Neuronal stem cell (in vitro differentiated cells): ENCODE data around the gene RYR2.

Source experiments
- DNase-seq: peaks from one replicate; pipeline ENCODE4 v3.0.0-alpha.2; 2013; ENCODE audit warnings: low spot score
- H2AFZ ChIP-seq: one replicate; pipeline ENCODE4 v1.6.1; 2013; ENCODE audit warnings: mild to moderate bottlenecking, low read length, inconsistent platforms
- H2AK5ac ChIP-seq: 2 replicates; pipeline ENCODE4 v1.6.1; 2013; ENCODE audit warnings: low read depth, mild to moderate bottlenecking, inconsistent platforms, low read length, moderate library complexity, mixed read lengths
- H2BK120ac ChIP-seq: 2 replicates; pipeline ENCODE4 v1.6.1; 2013; ENCODE audit warnings: low read depth, mild to moderate bottlenecking, inconsistent platforms, low read length, moderate library complexity, mixed read lengths
- H2BK12ac ChIP-seq: one replicate; pipeline ENCODE4 v1.6.1; 2013; ENCODE audit warnings: low read length, inconsistent platforms
- H2BK15ac ChIP-seq: 2 replicates; pipeline ENCODE4 v1.6.1; 2013; ENCODE audit warnings: mild to moderate bottlenecking, low read length, inconsistent platforms, mixed read lengths
- H2BK5ac ChIP-seq: one replicate; pipeline ENCODE4 v1.6.1; 2013; ENCODE audit warnings: inconsistent platforms, mild to moderate bottlenecking, low read length, moderate library complexity
- H3K14ac ChIP-seq: one replicate; pipeline ENCODE4 v1.6.1; 2013; ENCODE audit warnings: low read length, inconsistent platforms
- H3K18ac ChIP-seq: 2 replicates; pipeline ENCODE4 v1.6.1; 2013; ENCODE audit warnings: low read length, inconsistent platforms
- H3K23ac ChIP-seq: 2 replicates; pipeline ENCODE4 v1.6.1; 2013; ENCODE audit warnings: low read depth, mild to moderate bottlenecking, mixed read lengths, low read length, inconsistent platforms; ENCODE audit not compliant: poor library complexity
- H3K27ac ChIP-seq: replicated peaks from 3 replicates; pipeline ENCODE4 v1.5.1; 2013; ENCODE audit warnings: low read length, inconsistent platforms
- H3K27me3 ChIP-seq, 3 experiments: 2 replicates each; pipeline ENCODE4 v1.6.1; 2013; ENCODE audit warnings: low read length in 3 of 3, mild to moderate bottlenecking in 2 of 3, inconsistent platforms in 1 of 3, low read depth in 1 of 3, mixed read lengths in 1 of 3, moderate library complexity in 1 of 3; ENCODE audit not compliant: control insufficient read depth in 3 of 3, insufficient read depth in 3 of 3
- H3K36me3 ChIP-seq, 2 donors: replicated peaks in 1 of 2; 2 replicates each; pipeline ENCODE4 v1.6.1; 2013; ENCODE audit warnings: low read length in 2 of 2; ENCODE audit not compliant: control insufficient read depth in 2 of 2, insufficient read depth in 2 of 2
- H3K4ac ChIP-seq: 2 replicates; pipeline ENCODE4 v1.6.1; 2013; ENCODE audit warnings: inconsistent platforms, mild to moderate bottlenecking, low read length, moderate library complexity
- H3K4me1 ChIP-seq, 2 donors: 1 replicate in 1 of 2; 2 replicates in 1 of 2; pipeline ENCODE4 v1.6.1; 2013; ENCODE audit warnings: low read length in 2 of 2, low read depth in 1 of 2; ENCODE audit not compliant: control insufficient read depth in 2 of 2, insufficient read depth in 1 of 2
- H3K4me2 ChIP-seq: one replicate; pipeline ENCODE4 v1.6.1; 2013; ENCODE audit warnings: mild to moderate bottlenecking, low read length, inconsistent platforms; ENCODE audit not compliant: insufficient read depth, poor library complexity, severe bottlenecking
- H3K4me3 ChIP-seq, 2 donors: 2 replicates each; pipeline ENCODE4 v1.5.1; 2013; ENCODE audit warnings: low read length in 2 of 2, mild to moderate bottlenecking in 2 of 2, inconsistent platforms in 1 of 2, moderate library complexity in 1 of 2
- H3K79me1 ChIP-seq: one replicate; pipeline ENCODE4 v1.6.1; 2013; ENCODE audit warnings: low read depth, mild to moderate bottlenecking, inconsistent platforms, low read length, moderate library complexity
- H3K9ac ChIP-seq: one replicate; pipeline ENCODE4 v1.6.1; 2013; ENCODE audit warnings: mild to moderate bottlenecking, low read depth, low read length, inconsistent platforms; ENCODE audit not compliant: poor library complexity
- H3K9me3 ChIP-seq, 2 donors: replicated peaks in 1 of 2; 2 replicates each; pipeline versions ENCODE3 to v1.6.1; 2013; ENCODE audit warnings: low read length in 2 of 2, mild to moderate bottlenecking in 2 of 2, inconsistent platforms in 1 of 2, low read depth in 1 of 2, mixed read lengths in 1 of 2, moderate library complexity in 1 of 2; ENCODE audit not compliant: control insufficient read depth in 2 of 2, insufficient read depth in 1 of 2
- H4K8ac ChIP-seq: one replicate; pipeline ENCODE4 v1.6.1; 2013; ENCODE audit warnings: low read depth, mild to moderate bottlenecking, inconsistent platforms, low read length, moderate library complexity
- H4K91ac ChIP-seq: one replicate; pipeline ENCODE4 v1.6.1; 2013; ENCODE audit warnings: low read length, low read depth, mild to moderate bottlenecking, inconsistent platforms; ENCODE audit not compliant: poor library complexity
- WGBS, 2 donors: extraction: QIAGEN DNeasy Blood & Tissue Kit; methylation state at CpG; one replicate each; pipeline ENCODE4 v1.1.7; 2013; ENCODE audit warnings: missing lambda C conversion rate in 2 of 2, mixed read lengths in 1 of 2; ENCODE audit not compliant: insufficient read length in 2 of 2, insufficient replicate concordance in 1 of 2; ENCODE audit errors: extremely low coverage in 2 of 2; 5-methylcytosine and 5-hydroxymethylcytosine counted together

Gene RYR2

GRCh38 chr1:237342730-237343129, 300.7 kb downstream of the RYR2 start:
- no peak overlapping the region for H3K18ac ChIP-seq
- peaks cover 0 to 4% of the 10 kb centered on the region in 2 donors for H3K4me1 ChIP-seq
- no peaks in the 10 kb centered on the region for H3K27me3 ChIP-seq
- no peak overlapping the region for H3K9ac ChIP-seq
- H3K14ac ChIP-seq, result no peak overlapping the region
- no peaks in the 10 kb centered on the region for H3K36me3 ChIP-seq
- H4K8ac ChIP-seq, result no peak overlapping the region
- no peaks in the 10 kb centered on the region for H3K9me3 ChIP-seq
- no CpG with 5 or more reads among the region's 6 CpGs for WGBS, 2 donors
- H3K4me2 ChIP-seq, result no peak overlapping the region
- no peaks in the 10 kb centered on the region for H3K79me1 ChIP-seq
- no peak overlapping the region for H2BK15ac ChIP-seq
- no peak overlapping the region for H2AFZ ChIP-seq
- H3K4me3 ChIP-seq, result no peak overlapping the region
- no peak overlapping the region for H3K4ac ChIP-seq
- no peak overlapping the region for H2AK5ac ChIP-seq
- DNase-seq, result no peak
- H2BK12ac ChIP-seq, result no peak overlapping the region
- no peak overlapping the region for H2BK5ac ChIP-seq
- no peak overlapping the region for H3K23ac ChIP-seq
- H4K91ac ChIP-seq, result no peak overlapping the region
- no peak overlapping the region for H2BK120ac ChIP-seq
- H3K27ac ChIP-seq, result no peak overlapping the region

- no peak overlapping the region for H3K14ac ChIP-seq
- no peak overlapping the region for H2AFZ ChIP-seq
- H2BK12ac ChIP-seq, result no peak overlapping the region
- no peak for DNase-seq
- no peaks in the 10 kb centered on the region for H3K79me1 ChIP-seq
- H3K4ac ChIP-seq, result no peak overlapping the region
- H3K27me3 ChIP-seq, result no peaks in the 10 kb centered on the region
- H3K18ac ChIP-seq, result no peak overlapping the region
- H2BK120ac ChIP-seq, result no peak overlapping the region
- H3K4me2 ChIP-seq, result no peak overlapping the region
- WGBS, 2 donors, result no CpG with 5 or more reads among the region's 3 CpGs
- H3K4me1 ChIP-seq, result no peaks in the 10 kb centered on the region
- no peak overlapping the region for H3K27ac ChIP-seq
- H2AK5ac ChIP-seq, result no peak overlapping the region
- no peak overlapping the region for H3K23ac ChIP-seq
- H3K4me3 ChIP-seq, result no peak overlapping the region
- H3K9ac ChIP-seq, result no peak overlapping the region
- no peak overlapping the region for H4K8ac ChIP-seq
- no peak overlapping the region for H2BK15ac ChIP-seq
- no peaks in the 10 kb centered on the region for H3K36me3 ChIP-seq
- no peak overlapping the region for H2BK5ac ChIP-seq
- no peak overlapping the region for H4K91ac ChIP-seq
- H3K9me3 ChIP-seq, result no peaks in the 10 kb centered on the region
Measured at GRCh38 chr1:237352747-237353146, 310.8 kb downstream of the RYR2 start.

GRCh38 chr1:237353918-237354317, 311.9 kb downstream of the RYR2 start:
- no peak overlapping the region for H4K91ac ChIP-seq

GRCh38 chr1:237355022-237355421, 313.0 kb downstream of the RYR2 start:
- Histone ChIP-seq H3K18ac (no peak overlapping the region), H2BK120ac (no peak overlapping the region), H3K79me1 (no peaks in the 10 kb centered on the region), H4K91ac (no peak overlapping the region), H3K9me3 (no peaks in the 10 kb centered on the region), H3K36me3 (no peaks in the 10 kb centered on the region), H3K4me2 (no peak overlapping the region), H3K23ac (no peak overlapping the region), H4K8ac (no peak overlapping the region), H2AFZ (no peak overlapping the region), H3K4me1 (no peaks in the 10 kb centered on the region), H3K27ac (no peak overlapping the region), H3K14ac (no peak overlapping the region), H2BK5ac (no peak overlapping the region), H2AK5ac (no peak overlapping the region), H3K4me3 (no peak overlapping the region), H2BK15ac (no peak overlapping the region), H3K27me3 (no peaks in the 10 kb centered on the region), H3K9ac (no peak overlapping the region), H3K4ac (no peak overlapping the region), H2BK12ac (no peak overlapping the region)
- no CpG with 5 or more reads among the region's 1 CpG for WGBS, 2 donors
- DNase-seq, result no peak

More at GRCh38 chr1:237353918-237354317, 311.9 kb downstream of the RYR2 start:
- Histone ChIP-seq H2BK15ac (no peak overlapping the region), H3K27ac (no peak overlapping the region), H2AK5ac (no peak overlapping the region), H3K4me2 (no peak overlapping the region), H3K4me3 (no peak overlapping the region), H3K9me3 (no peaks in the 10 kb centered on the region), H3K79me1 (no peaks in the 10 kb centered on the region), H3K36me3 (no peaks in the 10 kb centered on the region), H2BK120ac (no peak overlapping the region), H3K23ac (no peak overlapping the region), H3K4me1 (no peaks in the 10 kb centered on the region), H3K4ac (no peak overlapping the region), H3K18ac (no peak overlapping the region), H3K27me3 (no peaks in the 10 kb centered on the region), H2BK5ac (no peak overlapping the region), H4K8ac (no peak overlapping the region), H3K9ac (no peak overlapping the region), H2AFZ (no peak overlapping the region), H3K14ac (no peak overlapping the region), H2BK12ac (no peak overlapping the region)
- no peak for DNase-seq
- WGBS, 2 donors, result no CpG with 5 or more reads among the region's 4 CpGs
